ENCODE data around the gene TEX10. TPM values are rescaled to one million over a fixed set of nuclear protein-coding genes. Genes with fewer than 3 reads are reported as not detected.

TEX10 gene
- total and polyA plus RNA-seq, 2 of the 13 experiments (the other 11 are each of a cell fraction or from before 2014, with no cell fraction given): 18.1 to 38.7 TPM

- no peak for TF ChIP-seq NFE2 (CRISPR knock-in tag; IDR thresholded peaks at IDR 0.05)
- peak; percentile 44; the same call in 1 of the 2 replicates for TF ChIP-seq ZNF441 (CRISPR knock-in tag; IDR thresholded peaks at IDR 0.05; ENCODE audit: borderline replicate concordance)
- TF ChIP-seq ZNF589 (CRISPR knock-in tag; conservative IDR thresholded peaks at IDR 0.05): 0 out of 2 replicates have a peak, but pooled peaks have one; percentile 72
- TF ChIP-seq FOXK1 (CRISPR knock-in tag; IDR thresholded peaks at IDR 0.05; ENCODE audit: borderline replicate concordance, low read depth): peak; percentile 85; the same call in 1 of the 2 replicates
- TF ChIP-seq, protein P1, sequence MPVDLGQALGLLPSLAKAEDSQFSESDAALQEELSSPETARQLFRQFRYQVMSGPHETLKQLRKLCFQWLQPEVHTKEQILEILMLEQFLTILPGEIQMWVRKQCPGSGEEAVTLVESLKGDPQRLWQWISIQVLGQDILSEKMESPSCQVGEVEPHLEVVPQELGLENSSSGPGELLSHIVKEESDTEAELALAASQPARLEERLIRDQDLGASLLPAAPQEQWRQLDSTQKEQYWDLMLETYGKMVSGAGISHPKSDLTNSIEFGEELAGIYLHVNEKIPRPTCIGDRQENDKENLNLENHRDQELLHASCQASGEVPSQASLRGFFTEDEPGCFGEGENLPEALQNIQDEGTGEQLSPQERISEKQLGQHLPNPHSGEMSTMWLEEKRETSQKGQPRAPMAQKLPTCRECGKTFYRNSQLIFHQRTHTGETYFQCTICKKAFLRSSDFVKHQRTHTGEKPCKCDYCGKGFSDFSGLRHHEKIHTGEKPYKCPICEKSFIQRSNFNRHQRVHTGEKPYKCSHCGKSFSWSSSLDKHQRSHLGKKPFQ (CRISPR knock-in tag; IDR thresholded peaks at IDR 0.05; ENCODE audit: insufficient replicate concordance): peak; percentile 87
- TF ChIP-seq NR2F1 (CRISPR knock-in tag; IDR thresholded peaks at IDR 0.05): no peak
- TF ChIP-seq, protein P2, sequence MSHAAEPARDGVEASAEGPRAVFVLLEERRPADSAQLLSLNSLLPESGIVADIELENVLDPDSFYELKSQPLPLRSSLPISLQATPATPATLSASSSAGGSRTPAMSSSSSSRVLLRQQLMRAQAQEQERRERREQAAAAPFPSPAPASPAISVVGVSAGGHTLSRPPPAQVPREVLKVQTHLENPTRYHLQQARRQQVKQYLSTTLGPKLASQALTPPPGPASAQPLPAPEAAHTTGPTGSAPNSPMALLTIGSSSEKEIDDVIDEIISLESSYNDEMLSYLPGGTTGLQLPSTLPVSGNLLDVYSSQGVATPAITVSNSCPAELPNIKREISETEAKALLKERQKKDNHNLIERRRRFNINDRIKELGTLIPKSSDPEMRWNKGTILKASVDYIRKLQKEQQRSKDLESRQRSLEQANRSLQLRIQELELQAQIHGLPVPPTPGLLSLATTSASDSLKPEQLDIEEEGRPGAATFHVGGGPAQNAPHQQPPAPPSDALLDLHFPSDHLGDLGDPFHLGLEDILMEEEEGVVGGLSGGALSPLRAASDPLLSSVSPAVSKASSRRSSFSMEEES (CRISPR knock-in tag; IDR thresholded peaks at IDR 0.05): peak; percentile 96
- TF ChIP-seq ZNF598 (CRISPR knock-in tag; IDR thresholded peaks at IDR 0.05; ENCODE audit: borderline replicate concordance): no peak
- peak; percentile 94 for TF ChIP-seq BATF2 (CRISPR knock-in tag; IDR thresholded peaks at IDR 0.05)
- peak; percentile 70 for TF ChIP-seq ZBTB20 (CRISPR knock-in tag; IDR thresholded peaks at IDR 0.05; ENCODE audit: borderline replicate concordance, low read depth)
- 0 out of 2 replicates have a peak, but pooled peaks have one; percentile 30 for TF ChIP-seq TSC22D2 (CRISPR knock-in tag; IDR thresholded peaks at IDR 0.05; ENCODE audit: borderline replicate concordance)
- no peak for TF ChIP-seq ZFP41 (CRISPR knock-in tag; IDR thresholded peaks at IDR 0.05; ENCODE audit: borderline replicate concordance)
- TF ChIP-seq GABPA (IDR thresholded peaks at IDR 0.05; ENCODE audit: low read depth, low read length): peak; percentile 78
- peak; percentile 92 for TF ChIP-seq GABPA (CRISPR knock-in tag; IDR thresholded peaks at IDR 0.05; ENCODE audit: low read depth)
- TF ChIP-seq KMT2A (CRISPR knock-in tag; IDR thresholded peaks at IDR 0.05): peak; percentile 96
- peak; percentile 83; the same call in 1 of the 2 replicates for TF ChIP-seq HOXA3 (CRISPR knock-in tag; IDR thresholded peaks at IDR 0.05)
- TF ChIP-seq, protein P3, sequence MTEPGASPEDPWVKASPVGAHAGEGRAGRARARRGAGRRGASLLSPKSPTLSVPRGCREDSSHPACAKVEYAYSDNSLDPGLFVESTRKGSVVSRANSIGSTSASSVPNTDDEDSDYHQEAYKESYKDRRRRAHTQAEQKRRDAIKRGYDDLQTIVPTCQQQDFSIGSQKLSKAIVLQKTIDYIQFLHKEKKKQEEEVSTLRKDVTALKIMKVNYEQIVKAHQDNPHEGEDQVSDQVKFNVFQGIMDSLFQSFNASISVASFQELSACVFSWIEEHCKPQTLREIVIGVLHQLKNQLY (CRISPR knock-in tag; IDR thresholded peaks at IDR 0.05): peak; percentile 95
- no peak for TF ChIP-seq MBD4 (IDR thresholded peaks at IDR 0.05; ENCODE audit: borderline replicate concordance, low read length)
- TF ChIP-seq HOXA9 (CRISPR knock-in tag; IDR thresholded peaks at IDR 0.05; ENCODE audit: borderline replicate concordance): 0 out of 2 replicates have a peak, but pooled peaks have one; percentile 53
- TF ChIP-seq TBP (CRISPR knock-in tag; IDR thresholded peaks at IDR 0.05): no peak
- TF ChIP-seq ZNF282 (IDR thresholded peaks at IDR 0.05; ENCODE audit: partially characterized antibody): no peak
- TF ChIP-seq PITX1 (CRISPR knock-in tag; IDR thresholded peaks at IDR 0.05): no peak
- peak; percentile 84 for TF ChIP-seq ZNF572 (CRISPR knock-in tag; IDR thresholded peaks at IDR 0.05)
- TF ChIP-seq ZNF331 (CRISPR knock-in tag; IDR thresholded peaks at IDR 0.05): peak; percentile 61
- peak; percentile 62; the same call in 1 of the 2 replicates for TF ChIP-seq MEIS2 (CRISPR knock-in tag; IDR thresholded peaks at IDR 0.05)
- no peak for TF ChIP-seq SUZ12 (IDR thresholded peaks at IDR 0.05; ENCODE audit: low read depth, low read length)
- no peak for TF ChIP-seq CENPX (CRISPR knock-in tag; IDR thresholded peaks at IDR 0.05)
- no peak for TF ChIP-seq ZNF3 (CRISPR knock-in tag; IDR thresholded peaks at IDR 0.05)
Measured at GRCh38 chr9:100352727-100353505, at the start of gene TEX10 (continued).
